ENCODE measurements around the gene DEPP1. TPM values are rescaled to one million over a fixed set of nuclear protein-coding genes. Genes with fewer than 3 reads are reported as not detected.
A peak's percentile ranks its signal among the peaks of the same experiment; 100 is the strongest.

Gene DEPP1
- total and polyA plus RNA-seq, 2 of the 13 experiments (the other 11 are each of a cell fraction or from before 2014, with no cell fraction given) = 14.8 to 270 TPM

GRCh38 chr10:44951576-44952226 lies 26.9 kb downstream of the DEPP1 start (continued):
- TF ChIP-seq HOXA3 (CRISPR knock-in tag; IDR thresholded peaks at IDR 0.05) (no peak), THRA (CRISPR knock-in tag; IDR thresholded peaks at IDR 0.05; ENCODE audit: borderline replicate concordance) (no peak), GTF2F1 (IDR thresholded peaks at IDR 0.05; ENCODE audit: low read length) (no peak), HBP1 (CRISPR knock-in tag; IDR thresholded peaks at IDR 0.05; ENCODE audit: low read depth) (no peak), ZNF382 (CRISPR knock-in tag; IDR thresholded peaks at IDR 0.05; ENCODE audit: borderline replicate concordance) (no peak)

GRCh38 chr10:44950326-44951225 lies 28.0 kb downstream of the DEPP1 start:
- ChIA-PET CTCF (ENCODE audit: low intra/inter-chr PET ratio, low total read pairs) (interaction anchor here (1.7 kb wide), 1 partner anchor 25 kb away, joined by 5 read pairs; no protein-coding TSS in a partner anchor), POLR2A (interaction anchor here (1.1 to 5.9 kb wide), 9 partner anchors 10 to 44 kb away, joined by 3 to 84 read pairs (median 9); partner anchors contain the start of genes DEPP1 and RASSF4)
- Histone ChIP-seq H3K27me3 (ENCODE audit: control insufficient read depth in 1 of 2, insufficient read depth in 2 of 2, low read length in 2 of 2) (no peaks in the 10 kb centered on the region), H3K4me3 (replicated peaks in 1 of 3; ENCODE audit: insufficient read depth in 1 of 3, low read depth in 2 of 3, low read length in 3 of 3) (no peak overlapping the region), H3K4me2 (ENCODE audit: low read depth, low read length) (peak overlapping the region; percentile 68), H3K36me3 (replicated peaks in 1 of 2; ENCODE audit: control insufficient read depth in 1 of 2, insufficient read depth in 2 of 2, low read length in 2 of 2) (no peaks in the 10 kb centered on the region), H3K27ac (ENCODE audit: extremely low read length, insufficient read depth, low read length) (peak overlapping the region; percentile 37), H2AFZ (ENCODE audit: low read length) (no peak overlapping the region), H3K9me3 (ENCODE audit: low read length) (no peaks in the 10 kb centered on the region), H4K20me1 (ENCODE audit: insufficient read depth, low read length) (no peaks in the 10 kb centered on the region), H3K9ac (ENCODE audit: insufficient read depth, low read depth, low read length) (peak overlapping the region; percentile 30), H3K79me2 (ENCODE audit: insufficient read depth, low read length) (no peaks in the 10 kb centered on the region), H3K4me1 (ENCODE audit: insufficient read depth, low read length) (peaks cover 91% of the 10 kb centered on the region)
- ATAC-seq = peak; percentile 11
- 93% methylated on average over 10 of the region's 10 CpGs for WGBS (ENCODE audit: low lambda C conversion rate)
- no peak for FAIRE-seq
- BruUV-seq (replicated peaks) = no TSS peak
- no peak for DNase-seq (ENCODE audit: low spot score)
- intact Hi-C loops (cut with micrococcal nuclease; ENCODE audit: unreplicated experiment) (loop anchor here (2.0 to 5.0 kb wide), 2 partner anchors 14 to 693 kb away; no protein-coding TSS in a partner anchor), in situ Hi-C loops (cut with HindIII; ENCODE audit: extremely low pct_ligation_motif_present, low pct_unique_long_range_greater_than_20kb) (loop anchor here (25.0 kb wide), 1 partner anchor 1538 kb away; the partner anchor contains the start of gene HNRNPF)
- TF ChIP-seq, protein P1, sequence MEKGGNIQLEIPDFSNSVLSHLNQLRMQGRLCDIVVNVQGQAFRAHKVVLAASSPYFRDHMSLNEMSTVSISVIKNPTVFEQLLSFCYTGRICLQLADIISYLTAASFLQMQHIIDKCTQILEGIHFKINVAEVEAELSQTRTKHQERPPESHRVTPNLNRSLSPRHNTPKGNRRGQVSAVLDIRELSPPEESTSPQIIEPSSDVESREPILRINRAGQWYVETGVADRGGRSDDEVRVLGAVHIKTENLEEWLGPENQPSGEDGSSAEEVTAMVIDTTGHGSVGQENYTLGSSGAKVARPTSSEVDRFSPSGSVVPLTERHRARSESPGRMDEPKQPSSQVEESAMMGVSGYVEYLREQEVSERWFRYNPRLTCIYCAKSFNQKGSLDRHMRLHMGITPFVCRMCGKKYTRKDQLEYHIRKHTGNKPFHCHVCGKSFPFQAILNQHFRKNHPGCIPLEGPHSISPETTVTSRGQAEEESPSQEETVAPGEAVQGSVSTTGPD (CRISPR knock-in tag; IDR thresholded peaks at IDR 0.05) = no peak
- no peak for TF ChIP-seq ZEB1 (IDR thresholded peaks at IDR 0.05; ENCODE audit: insufficient replicate concordance, low read depth)
- TF ChIP-seq ZNF468 (CRISPR knock-in tag; IDR thresholded peaks at IDR 0.05) = no peak
- TF ChIP-seq, protein P2, sequence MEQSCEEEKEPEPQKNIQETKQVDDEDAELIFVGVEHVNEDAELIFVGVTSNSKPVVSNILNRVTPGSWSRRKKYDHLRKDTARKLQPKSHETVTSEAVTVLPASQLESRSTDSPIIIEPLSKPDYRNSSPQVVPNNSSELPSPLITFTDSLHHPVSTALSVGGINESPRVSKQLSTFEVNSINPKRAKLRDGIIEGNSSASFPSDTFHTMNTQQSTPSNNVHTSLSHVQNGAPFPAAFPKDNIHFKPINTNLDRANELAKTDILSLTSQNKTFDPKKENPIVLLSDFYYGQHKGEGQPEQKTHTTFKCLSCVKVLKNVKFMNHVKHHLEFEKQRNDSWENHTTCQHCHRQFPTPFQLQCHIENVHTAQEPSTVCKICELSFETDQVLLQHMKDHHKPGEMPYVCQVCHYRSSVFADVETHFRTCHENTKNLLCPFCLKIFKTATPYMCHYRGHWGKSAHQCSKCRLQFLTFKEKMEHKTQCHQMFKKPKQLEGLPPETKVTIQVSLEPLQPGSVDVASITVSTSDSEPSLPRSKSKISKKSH (CRISPR knock-in tag; IDR thresholded peaks at IDR 0.05; ENCODE audit: borderline replicate concordance) = 0 out of 2 replicates have a peak, but pooled peaks have one; percentile 27
- TF ChIP-seq NFE2 (CRISPR knock-in tag; IDR thresholded peaks at IDR 0.05) = no peak
- TF ChIP-seq, protein P3, sequence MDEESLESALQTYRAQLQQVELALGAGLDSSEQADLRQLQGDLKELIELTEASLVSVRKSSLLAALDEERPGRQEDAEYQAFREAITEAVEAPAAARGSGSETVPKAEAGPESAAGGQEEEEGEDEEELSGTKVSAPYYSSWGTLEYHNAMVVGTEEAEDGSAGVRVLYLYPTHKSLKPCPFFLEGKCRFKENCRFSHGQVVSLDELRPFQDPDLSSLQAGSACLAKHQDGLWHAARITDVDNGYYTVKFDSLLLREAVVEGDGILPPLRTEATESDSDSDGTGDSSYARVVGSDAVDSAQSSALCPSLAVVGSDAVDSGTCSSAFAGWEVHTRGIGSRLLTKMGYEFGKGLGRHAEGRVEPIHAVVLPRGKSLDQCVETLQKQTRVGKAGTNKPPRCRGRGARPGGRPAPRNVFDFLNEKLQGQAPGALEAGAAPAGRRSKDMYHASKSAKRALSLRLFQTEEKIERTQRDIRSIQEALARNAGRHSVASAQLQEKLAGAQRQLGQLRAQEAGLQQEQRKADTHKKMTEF (CRISPR knock-in tag; IDR thresholded peaks at IDR 0.05) = no peak
- no peak for TF ChIP-seq ZNF547 (CRISPR knock-in tag; IDR thresholded peaks at IDR 0.05)
- no peak for TF ChIP-seq ZNF282 (IDR thresholded peaks at IDR 0.05; ENCODE audit: partially characterized antibody)
